Measurements from ENCODE around the gene BIRC2.

The BIRC2 gene

GRCh38 chr11:102402548-102402947, 55.5 kb downstream of the BIRC2 start:
- no peak for DNase-seq

DNA sequence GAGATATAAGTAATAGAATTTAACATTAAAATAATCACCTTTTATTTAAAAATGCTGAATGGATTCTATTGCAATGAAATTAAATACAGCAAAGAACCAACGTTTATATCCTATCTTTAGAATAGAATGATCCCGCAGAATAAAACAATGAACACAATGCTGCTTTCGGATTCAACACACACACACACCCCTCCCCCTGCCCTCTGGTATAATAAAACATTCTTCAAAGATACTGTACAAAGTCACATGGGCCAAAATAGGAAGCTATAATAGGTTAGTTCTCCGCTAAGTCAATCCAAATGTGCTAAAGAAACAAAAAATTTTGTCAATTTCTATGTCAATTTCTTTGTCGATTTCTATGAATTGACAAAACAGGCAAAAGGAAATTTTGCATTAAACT, 58.5 kb downstream of the BIRC2 start:
- DNase-seq: no peak

- DNase-seq: no peak
These were observed 59.1 kb downstream of the BIRC2 start for GRCh38 chr11:102406099-102406498.

DNA sequence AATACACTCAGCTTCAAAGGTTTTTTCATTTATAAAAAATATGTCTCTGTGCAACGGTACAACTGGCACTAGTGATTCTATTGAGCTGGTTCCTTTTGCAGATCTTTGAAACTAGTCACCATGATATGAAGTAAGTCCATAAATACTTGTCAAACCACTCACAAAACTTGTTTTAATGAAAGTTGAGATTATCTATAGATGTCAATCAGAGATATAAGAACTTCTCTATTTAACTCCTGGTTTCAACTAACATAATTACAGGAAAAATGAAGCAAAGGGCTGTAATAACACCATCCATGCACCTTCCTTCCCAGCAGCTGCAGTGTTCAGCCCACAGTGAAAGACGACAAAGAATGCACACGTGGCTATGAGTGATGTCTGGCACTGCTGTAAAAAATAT, 60.9 kb downstream of the BIRC2 start:
- DNase-seq: no peak

DNA sequence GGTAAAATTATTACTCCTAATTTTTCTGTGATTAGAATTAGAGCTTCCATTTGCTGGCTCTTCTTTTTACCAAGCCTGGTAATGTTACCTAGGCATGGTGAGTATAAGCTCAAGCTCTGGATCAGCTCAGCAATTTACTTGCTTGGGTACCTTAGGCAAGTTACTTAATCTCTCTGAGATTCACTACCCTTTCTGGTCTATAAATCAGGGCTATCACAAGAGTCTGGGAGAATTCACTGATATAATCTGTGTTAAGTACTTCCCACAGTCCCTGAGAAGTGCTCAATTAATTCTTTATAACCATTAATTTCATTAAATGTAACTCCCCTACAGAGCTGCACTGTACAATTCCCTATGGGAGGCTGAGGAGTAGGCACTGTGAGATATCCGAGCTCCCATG, 61.3 kb downstream of the BIRC2 start:
- no peak for DNase-seq

DNA sequence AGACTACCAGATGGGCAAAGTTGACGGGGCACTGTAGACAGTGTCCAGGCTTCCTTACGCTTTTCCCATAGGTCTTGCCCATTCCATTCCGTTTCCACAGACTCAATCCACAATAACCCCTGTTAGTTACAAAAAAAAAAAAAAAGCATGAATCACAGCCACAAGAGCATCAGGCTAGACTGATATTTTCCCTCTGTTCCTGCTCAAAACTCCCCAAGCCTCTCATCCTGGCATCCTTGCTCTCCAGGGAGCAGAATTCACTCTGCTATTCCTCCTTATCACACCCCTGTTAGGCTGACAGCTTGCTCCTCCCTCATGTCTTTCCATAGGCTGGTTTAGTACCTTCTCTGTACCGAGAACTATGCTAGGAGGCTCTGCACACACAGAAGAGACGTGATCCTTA, 63.4 kb downstream of the BIRC2 start:
- no peak for DNase-seq

DNA sequence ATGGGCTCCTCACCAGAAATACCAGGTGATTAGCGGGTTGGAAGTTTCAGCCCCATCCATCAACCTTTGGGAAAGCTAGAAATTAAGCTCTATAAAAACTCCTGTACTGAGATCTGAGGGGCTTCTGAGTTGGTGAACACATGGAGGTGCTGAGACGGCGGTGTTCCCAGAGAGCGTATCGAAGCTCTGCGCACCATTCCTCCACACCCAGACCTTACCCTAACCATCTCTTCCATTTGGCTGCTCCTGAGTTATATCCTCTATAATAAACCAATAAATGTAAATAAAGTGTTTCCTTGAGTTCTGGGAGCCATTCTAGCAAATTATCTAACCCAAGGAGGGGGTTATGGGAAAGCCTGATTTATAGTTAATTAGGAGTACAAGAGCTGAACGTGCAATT, 64.1 kb downstream of the BIRC2 start:
- no peak for DNase-seq

- no peak for DNase-seq
These were observed 66.5 kb downstream of the BIRC2 start for GRCh38 chr11:102413497-102413896.

GRCh38 chr11:102414559-102414958, 67.5 kb downstream of the BIRC2 start:
- peak; percentile 17 for DNase-seq

DNA sequence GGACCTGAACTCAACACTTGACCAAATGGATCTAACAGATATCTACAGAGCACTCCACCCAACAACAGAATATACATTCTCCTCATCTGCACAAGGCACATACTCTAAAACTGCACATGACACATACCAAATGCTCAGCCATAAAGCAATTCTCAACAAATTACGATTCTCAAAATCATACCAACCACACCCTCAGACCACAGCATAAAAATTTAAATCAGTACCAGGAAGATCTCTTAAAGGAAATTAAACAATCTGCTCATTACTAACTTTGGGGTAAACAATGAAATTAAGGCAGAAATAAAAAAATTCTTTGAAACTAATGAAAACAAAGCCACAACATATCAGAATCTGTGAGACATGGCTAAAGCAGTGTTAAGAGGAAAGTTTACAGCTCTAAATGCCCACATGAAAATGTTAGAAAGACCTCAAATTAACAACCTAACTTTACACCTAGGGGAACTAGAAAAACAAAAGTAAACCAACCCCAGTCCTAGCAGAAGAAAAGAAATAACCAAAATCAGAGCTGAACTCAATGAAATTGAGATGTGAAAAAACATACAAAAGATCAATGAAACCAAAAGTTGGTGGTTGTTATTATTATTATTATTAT, 68.4 kb downstream of the BIRC2 start:
- no peak for DNase-seq

DNA sequence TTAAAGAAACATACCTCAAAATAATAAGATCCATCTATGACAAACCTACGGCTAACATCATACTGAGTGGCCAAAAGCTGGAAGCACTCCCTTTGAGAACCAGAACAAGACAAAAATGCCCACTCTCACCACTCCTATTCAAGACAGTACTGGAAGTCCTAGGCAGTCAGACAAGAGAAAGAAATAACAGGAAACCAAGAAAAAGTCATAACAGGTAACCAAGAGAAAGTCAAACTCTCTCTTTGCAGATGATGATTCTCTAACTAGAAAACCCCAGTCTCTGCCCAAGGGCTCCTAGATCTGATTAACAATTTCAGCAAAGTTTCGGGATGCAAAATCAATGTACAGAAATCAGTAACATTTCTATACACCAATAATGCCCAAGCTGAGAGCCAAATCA, 70.0 kb downstream of the BIRC2 start:
- DNase-seq: no peak

GRCh38 chr11:102419181-102419580, 72.2 kb downstream of the BIRC2 start:
- DNase-seq: no peak

- DNase-seq: no peak
These were observed 73.5 kb downstream of the BIRC2 start for GRCh38 chr11:102420547-102420946.

DNA sequence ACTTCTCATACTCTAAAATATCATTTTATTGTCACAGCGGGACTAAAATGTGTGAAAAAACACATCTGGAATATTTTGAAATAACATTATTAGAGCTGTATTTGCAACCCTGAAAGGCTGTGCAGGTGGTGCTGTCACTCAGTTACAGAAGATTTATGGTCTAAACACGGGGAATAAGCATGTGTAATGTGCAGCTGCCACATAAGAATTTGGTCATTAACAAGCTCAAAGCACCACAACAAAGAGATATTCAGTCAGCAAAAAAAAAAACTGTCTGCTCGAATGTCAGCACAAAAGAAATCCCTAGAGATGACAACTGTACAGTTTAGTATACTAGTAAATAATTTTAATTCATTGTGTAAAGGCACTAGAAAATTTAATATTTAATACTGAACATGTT, 74.2 kb downstream of the BIRC2 start:
- peak; percentile 35 for DNase-seq

DNA sequence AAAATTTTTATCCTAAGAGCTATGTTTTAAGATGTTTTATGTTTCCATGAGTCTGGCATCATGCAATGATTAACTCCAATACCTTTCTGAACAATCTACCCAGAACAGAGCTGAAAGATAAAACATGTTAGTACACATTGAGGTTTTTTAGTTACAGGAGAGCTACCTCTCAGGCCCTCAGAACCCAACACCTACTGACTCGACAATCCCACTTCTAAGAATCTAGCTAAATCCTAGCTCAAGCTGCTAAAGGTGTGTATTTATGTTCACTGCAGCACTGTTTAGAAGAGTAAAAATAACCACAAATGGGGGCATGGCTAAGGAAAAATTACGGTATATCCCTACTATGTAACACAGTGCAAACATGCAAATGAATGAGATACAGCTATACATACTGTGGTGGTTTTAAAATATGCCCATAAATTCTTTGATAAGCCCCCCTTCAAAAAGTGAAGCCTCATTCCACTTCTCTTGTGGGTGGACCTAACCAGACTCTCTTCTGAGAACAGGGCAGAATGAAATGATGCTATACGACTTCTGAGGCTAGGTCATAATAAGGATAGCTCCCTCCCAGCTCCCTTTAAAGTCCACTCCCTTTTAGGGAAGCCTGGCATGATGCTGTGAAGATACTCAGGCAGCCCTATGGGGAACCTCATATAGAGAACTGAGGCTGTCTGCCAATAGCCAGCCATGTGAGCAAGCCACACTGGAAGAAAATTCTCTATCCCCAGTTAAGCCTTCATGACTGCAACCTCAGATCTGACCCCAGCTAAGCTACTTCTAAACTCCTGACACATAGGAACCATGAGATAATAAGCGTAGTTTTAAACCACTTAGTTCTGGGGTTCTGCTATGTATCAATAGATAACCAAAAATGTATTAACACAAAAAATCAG, 76.1 kb downstream of the BIRC2 start:
- no peak for DNase-seq

DNA sequence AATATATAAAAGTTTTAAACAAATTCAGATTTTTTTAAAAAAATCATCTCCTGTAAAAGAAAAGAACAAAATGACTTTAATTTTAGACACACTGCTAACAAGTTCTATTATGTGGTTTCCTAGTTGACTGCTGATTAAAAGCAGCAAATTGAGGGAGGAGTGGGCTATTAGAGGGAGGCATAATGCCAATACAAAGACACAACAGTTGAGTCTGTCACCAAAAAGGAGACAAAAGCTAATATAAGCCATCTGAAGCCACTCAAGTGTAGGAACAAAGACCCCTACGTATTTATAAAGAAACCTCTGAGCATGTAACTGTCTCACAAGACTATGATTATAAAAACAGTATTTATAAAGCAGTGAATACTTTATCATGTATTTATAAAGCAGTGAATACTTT, 76.9 kb downstream of the BIRC2 start:
- DNase-seq: no peak

DNA sequence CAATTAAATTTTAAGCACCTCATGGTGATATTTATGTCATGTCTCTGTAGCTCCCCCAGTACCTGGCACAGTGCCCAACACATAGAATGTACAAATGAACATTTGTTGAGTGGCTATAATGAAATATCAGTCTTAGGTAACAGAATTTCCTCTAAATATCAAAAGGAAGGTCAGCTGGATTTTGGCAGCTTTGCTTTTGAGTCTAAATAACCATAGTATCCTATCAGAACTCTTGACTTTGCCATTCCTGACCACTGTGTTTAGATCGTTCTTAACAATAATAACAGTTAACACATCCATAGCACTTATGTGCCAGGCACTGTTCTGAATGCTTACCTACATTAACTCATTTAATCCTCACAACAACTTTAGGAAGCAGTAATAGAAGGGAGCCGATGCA, 79.0 kb downstream of the BIRC2 start:
- DNase-seq: no peak

DNA sequence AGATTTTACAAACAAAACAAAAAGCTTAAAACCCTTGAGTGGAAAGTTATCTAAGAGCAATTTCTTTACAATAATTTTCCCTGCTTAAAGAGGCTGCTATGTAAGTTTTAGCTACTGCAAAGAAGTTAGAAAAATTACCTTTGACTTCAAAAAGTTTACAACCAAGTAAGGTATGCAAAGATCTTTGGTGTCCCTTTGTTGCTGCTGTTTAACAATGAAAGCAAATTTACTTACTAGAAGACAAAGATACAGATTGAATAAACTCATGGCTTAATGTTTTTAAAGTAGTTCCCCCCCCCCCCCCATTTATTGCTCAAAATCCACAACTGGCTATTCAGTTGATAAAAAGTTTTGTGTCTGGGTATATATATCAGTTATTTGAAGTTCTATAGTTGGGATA, 79.6 kb downstream of the BIRC2 start:
- no peak for DNase-seq

- DNase-seq: no peak
These were observed 80.1 kb downstream of the BIRC2 start for GRCh38 chr11:102427068-102427467.

Data from NCI-H510A (cell line).